Right lobe of liver (tissue), 6 donors: ENCODE results near the gene ZNF219. TPM values are rescaled to one million over a fixed set of nuclear protein-coding genes. Genes with fewer than 3 reads are reported as not detected.
A peak's percentile ranks its signal among the peaks of the same experiment; 100 is the strongest.

Experiments
- ATAC-seq, 4 donors: fragments of 200-7000 bp; cut with Tn5 transposase; one replicate each; pipeline ENCODE4 v1.9.1; 2020; ENCODE audit warnings: mild to moderate bottlenecking in 4 of 4, moderate library complexity in 4 of 4
- DNase-seq, 3 donors: peaks; one replicate each; pipeline ENCODE4 v3.0.0-alpha.2; 2020
- H3K27ac ChIP-seq, 3 donors: fragments of 200-600 bp; one replicate each; pipeline ENCODE4 v1.8.0; 2022
- H3K27me3 ChIP-seq, 2 donors: fragments of 200-600 bp; one replicate each; pipeline ENCODE4 v1.8.0; 2022
- H3K36me3 ChIP-seq, 4 donors: fragments of 200-600 bp; sonication (generic) in 1 of 4; one replicate each; pipeline versions ENCODE4 v1.5.1 to v1.8.0; 2017 to 2022; ENCODE audit warnings: control low read depth in 1 of 4
- H3K4me1 ChIP-seq, 4 donors: fragments of 200-600 bp; sonication (generic) in 1 of 4; one replicate each; pipeline versions ENCODE4 v1.5.1 to v1.8.0; 2017 to 2022; ENCODE audit warnings: control low read depth in 1 of 4
- H3K4me3 ChIP-seq, 3 donors: fragments of 200-600 bp; one replicate each; pipeline ENCODE4 v1.8.0; 2022
- H3K9me3 ChIP-seq, 4 donors: fragments of 200-600 bp; sonication (generic) in 1 of 4; one replicate each; pipeline versions ENCODE4 v1.5.1 to v1.8.0; 2017 to 2022; ENCODE audit warnings: control low read depth in 1 of 4
- POLR2A ChIP-seq: fragments of 450-650 bp; IDR thresholded peaks from one replicate; pipeline ENCODE4 v1.6.1; 2017; ENCODE audit warnings: antibody characterized with exemption, mild to moderate bottlenecking
- WGBS: methylation state at CpG from one replicate; pipeline ENCODE4 v1.1.6; 2018; ENCODE audit warnings: low coverage, low lambda C conversion rate; ENCODE audit not compliant: insufficient coverage; ENCODE audit errors: missing lambda C conversion rate; 5-methylcytosine and 5-hydroxymethylcytosine counted together
- intact Hi-C, 2 donors: fragments of 100-400 bp; cut with DNase I; formaldehyde crosslinking; loops; one replicate each; pipeline versions ENCODE4 v1.11.2 to v1.14.1; 2022
- long read RNA-seq: library from polyadenylated mRNA; unstranded; transcript quantifications from one replicate; pipeline ENCODE4 v2.0.0, GENCODE V29; 2019
- total RNA-seq, 6 experiments: library from RNA; depleted of rRNA in 2 of 6; stranded (reverse); fragments of >200 nt in 2 of 6; fragmentation: NEBNext Ultra II Directional in 3 of 6; extraction: Animal tissue kit (Norgen Biotek cat#: 25700) in 3 of 6; gene quantifications; one replicate each; pipeline versions ENCODE4 v1.1.0 to v1.2.4, GENCODE V29; 2016 to 2023
- TF ChIP-seq, protein P1 (sequence below), 4 donors: fragments of 200-600 bp in 3 of 4; fragments of 450-650 bp in 1 of 4; IDR thresholded peaks; one replicate each; pipeline versions ENCODE4 v1.5.1 to v1.8.0; 2016 to 2022; ENCODE audit warnings: antibody characterized with exemption in 4 of 4, mild to moderate bottlenecking in 2 of 4
- donor health status: DM: no; HTN: yes; CAD: no.
- donor health status: DM: no; HTN: no; CAD: no.
- donor health status: DM: no; HTN: no; CAD: no.
- donor health status: DM: no; HTN: yes; CAD: no.
- donor health status: DM: no; HTN: yes; CAD: no.

The ZNF219 gene
- 10 to 100 TPM in 2 of 6 experiments, 1 to 10 TPM in 4; 6.9 to 20.6 (median 9.3) TPM for total RNA-seq
- long read RNA-seq = 0 reads

DNA sequence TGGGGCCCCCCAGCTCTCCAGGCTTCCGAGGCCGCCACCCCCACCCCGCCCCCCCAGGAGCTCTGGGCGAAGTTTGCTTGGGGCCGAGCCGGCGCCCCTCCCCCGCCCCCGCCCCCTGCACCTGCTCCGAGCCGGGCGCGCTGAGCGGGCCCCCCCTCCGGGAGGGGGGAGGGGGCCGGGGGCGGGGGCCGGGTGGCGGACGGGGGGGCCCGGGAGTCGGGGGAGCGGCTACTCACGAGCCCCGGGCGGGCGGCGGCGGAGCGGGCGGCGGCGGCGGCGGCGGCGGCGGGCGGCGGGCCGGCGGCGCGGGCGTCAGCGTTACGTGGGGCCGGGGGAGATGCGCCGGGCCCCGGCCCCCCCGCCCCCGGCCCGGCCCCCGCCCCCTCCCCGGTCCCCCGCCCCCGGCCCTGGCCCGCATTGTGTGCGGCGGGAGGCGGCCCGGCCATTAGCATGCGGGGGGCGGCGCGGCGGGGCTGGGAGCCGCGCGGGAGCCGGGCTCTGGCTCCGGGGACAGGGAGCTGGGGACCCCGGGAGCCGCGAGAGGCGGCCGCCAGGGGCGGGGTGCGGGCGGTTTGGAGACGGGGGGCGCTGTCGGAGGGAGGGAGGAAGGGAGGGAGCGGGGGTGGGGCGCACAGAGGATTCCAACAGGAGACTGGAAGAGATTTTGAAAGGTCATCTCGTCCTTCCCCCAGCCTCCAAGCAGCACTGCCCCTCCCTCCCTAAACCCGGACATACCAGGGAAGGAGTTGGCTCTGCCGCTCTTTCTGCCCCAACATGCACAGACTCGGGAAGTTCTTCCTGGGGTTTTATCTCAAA is at the start of gene ZNF219:
Gene ZNF219 (minus strand): TSS at position 580 of the 816 bp plus-strand sequence. CDS start 5,064 bp downstream, outside the sequence.
- no peaks in the 10 kb centered on the region for H3K27me3 ChIP-seq
- peak within 1 kb of the TSS; percentile 44 to 59 (median 54) for H3K4me3 ChIP-seq
- peak within 1 kb of the TSS; percentile 52 to 73 (median 57) for H3K27ac ChIP-seq
- 0% methylated on average over 5 of the region's 90 CpGs for WGBS
- no peaks in the 10 kb centered on the region for H3K36me3 ChIP-seq
- TF ChIP-seq POLR2A = no peak
- TF ChIP-seq, protein P1, sequence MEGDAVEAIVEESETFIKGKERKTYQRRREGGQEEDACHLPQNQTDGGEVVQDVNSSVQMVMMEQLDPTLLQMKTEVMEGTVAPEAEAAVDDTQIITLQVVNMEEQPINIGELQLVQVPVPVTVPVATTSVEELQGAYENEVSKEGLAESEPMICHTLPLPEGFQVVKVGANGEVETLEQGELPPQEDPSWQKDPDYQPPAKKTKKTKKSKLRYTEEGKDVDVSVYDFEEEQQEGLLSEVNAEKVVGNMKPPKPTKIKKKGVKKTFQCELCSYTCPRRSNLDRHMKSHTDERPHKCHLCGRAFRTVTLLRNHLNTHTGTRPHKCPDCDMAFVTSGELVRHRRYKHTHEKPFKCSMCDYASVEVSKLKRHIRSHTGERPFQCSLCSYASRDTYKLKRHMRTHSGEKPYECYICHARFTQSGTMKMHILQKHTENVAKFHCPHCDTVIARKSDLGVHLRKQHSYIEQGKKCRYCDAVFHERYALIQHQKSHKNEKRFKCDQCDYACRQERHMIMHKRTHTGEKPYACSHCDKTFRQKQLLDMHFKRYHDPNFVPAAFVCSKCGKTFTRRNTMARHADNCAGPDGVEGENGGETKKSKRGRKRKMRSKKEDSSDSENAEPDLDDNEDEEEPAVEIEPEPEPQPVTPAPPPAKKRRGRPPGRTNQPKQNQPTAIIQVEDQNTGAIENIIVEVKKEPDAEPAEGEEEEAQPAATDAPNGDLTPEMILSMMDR (IDR thresholded peaks at IDR 0.05) = no peak
- DNase-seq (peak in 2 of 3 donors; percentile 66 to 68), ATAC-seq (peak; percentile 49 to 63 (median 50))
- intact Hi-C loops = loop anchor here in 1 of 2 donors (10.0 kb wide), 1 partner anchor 83 kb away; no protein-coding TSS in a partner anchor
- no peaks in the 10 kb centered on the region for H3K9me3 ChIP-seq
- H3K4me1 ChIP-seq = peaks cover 0 to 19% (median 7%) of the 10 kb centered on the region in 4 donors

DNA sequence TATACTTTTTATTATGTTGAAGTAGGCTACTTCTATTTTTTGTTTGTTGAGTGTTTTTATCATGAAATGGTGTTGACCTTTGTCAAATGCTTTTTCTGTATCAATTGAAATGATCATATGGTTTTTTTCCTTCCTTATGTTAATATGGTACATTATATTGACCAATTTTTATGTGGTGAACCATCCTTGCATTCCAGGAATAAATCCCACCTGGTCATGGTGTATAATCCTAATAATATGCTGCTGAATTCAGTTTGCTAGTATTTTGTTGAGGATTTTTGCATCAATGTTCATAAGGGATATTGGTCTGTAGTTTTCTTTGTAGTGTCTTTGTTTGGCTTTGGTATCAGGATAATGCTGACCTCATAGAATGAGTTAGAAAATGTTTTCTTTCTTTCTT is 47.0 kb upstream of the ZNF219 start:
- no peak overlapping the region for H3K27ac ChIP-seq
- intact Hi-C loops = no loop called here
- DNase-seq (no peak), ATAC-seq (no peak)
- TF ChIP-seq POLR2A = no peak
- TF ChIP-seq, protein P1 (IDR thresholded peaks at IDR 0.05) = no peak
- no peaks in the 10 kb centered on the region for H3K36me3 ChIP-seq
- H3K9me3 ChIP-seq = peaks cover 0 to 3% (median 0%) of the 10 kb centered on the region in 4 donors
- H3K4me1 ChIP-seq = no peaks in the 10 kb centered on the region
- no peaks in the 10 kb centered on the region for H3K27me3 ChIP-seq
- H3K4me3 ChIP-seq = no peak overlapping the region

DNA sequence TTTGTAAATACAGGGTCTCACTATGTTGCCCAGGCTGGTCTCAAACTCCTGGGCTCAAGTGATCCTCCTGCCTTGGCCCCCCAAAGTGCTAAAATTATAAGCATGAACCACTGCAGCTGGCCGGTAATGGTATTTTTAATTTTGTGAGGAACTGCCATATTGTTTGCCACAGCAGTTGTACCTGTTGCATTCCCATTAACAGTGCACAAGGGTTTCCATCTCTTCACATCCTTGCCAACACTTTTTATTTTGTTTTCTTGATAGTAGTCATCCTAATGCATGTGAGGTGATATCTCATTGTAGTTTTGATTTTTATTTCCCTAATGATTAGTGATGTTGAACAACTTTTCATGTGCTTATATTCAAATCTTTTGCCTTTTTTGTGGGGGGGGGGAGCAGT is 43.9 kb upstream of the ZNF219 start:
- DNase-seq = no peak
- H3K9me3 ChIP-seq = peaks cover 0 to 3% (median 0%) of the 10 kb centered on the region in 4 donors
- ATAC-seq = no peak
- TF ChIP-seq, protein P1 (IDR thresholded peaks at IDR 0.05) = no peak
- TF ChIP-seq POLR2A = no peak
- no peaks in the 10 kb centered on the region for H3K4me1 ChIP-seq
- H3K27ac ChIP-seq = no peak overlapping the region
- H3K36me3 ChIP-seq = no peaks in the 10 kb centered on the region
- 86% methylated on average over 1 of the region's 1 CpG for WGBS
- H3K27me3 ChIP-seq = no peaks in the 10 kb centered on the region
- intact Hi-C loops = no loop called here
- H3K4me3 ChIP-seq = no peak overlapping the region

DNA sequence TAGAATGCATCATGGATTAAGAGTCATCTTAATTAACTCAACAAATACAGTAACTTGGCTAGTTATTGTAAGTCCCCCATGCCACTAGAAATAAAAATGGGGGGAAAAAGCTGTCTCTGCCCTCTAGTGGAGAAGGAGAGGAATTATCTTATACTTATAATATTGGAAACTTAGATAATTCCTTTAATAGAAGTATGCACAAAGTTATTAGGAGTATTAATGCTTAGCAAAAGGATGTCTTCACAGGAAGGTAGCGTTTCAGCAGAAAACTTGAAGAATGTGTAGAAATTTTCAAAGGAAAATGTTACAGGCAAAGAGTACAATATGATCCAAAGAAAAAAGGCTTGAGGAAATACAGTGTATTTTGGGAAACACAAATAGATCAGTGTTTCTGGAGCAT is 37.6 kb upstream of the ZNF219 start:
- peak in 1 of 4 donors; percentile 46 for ATAC-seq
- DNase-seq = no peak
- TF ChIP-seq, protein P1 (IDR thresholded peaks at IDR 0.05) = peak; percentile 49 to 67 (median 62)
- no peak for TF ChIP-seq POLR2A

More for the DNA sequence above, 37.6 kb upstream of the ZNF219 start:
- H3K9me3 ChIP-seq = no peaks in the 10 kb centered on the region
- no peak overlapping the region for H3K27ac ChIP-seq
- intact Hi-C loops = no loop called here
- no peaks in the 10 kb centered on the region for H3K36me3 ChIP-seq
- H3K4me3 ChIP-seq = no peak overlapping the region
- no peaks in the 10 kb centered on the region for H3K27me3 ChIP-seq
- no peaks in the 10 kb centered on the region for H3K4me1 ChIP-seq
- 5% methylated on average over 1 of the region's 1 CpG for WGBS
